ENCODE data around the gene ZBTB18.
"Not testable (repeated sequence)": the region's sequence is repeated elsewhere in the genome, so short reads cannot be mapped to it uniquely, and the experiment has no call there.

The ZBTB18 gene

GRCh38 chr1:244050835-244051444 is at the start of gene ZBTB18:
Gene ZBTB18 (plus strand): TSS chr1:244051283. CDS start chr1:244051432, 149 bp downstream.
- DNase-seq (ENCODE audit: low read depth) = no peak

GRCh38 chr1:244002721-244003120 is 48.4 kb upstream of the ZBTB18 start:
- DNase-seq (ENCODE audit: low read depth) = no peak

- no peak for DNase-seq (ENCODE audit: low read depth)
Observed at GRCh38 chr1:244005455-244005854, 45.6 kb upstream of the ZBTB18 start.

- no peak for DNase-seq (ENCODE audit: low read depth)
Observed at GRCh38 chr1:244006381-244006901, 44.6 kb upstream of the ZBTB18 start.

- DNase-seq (ENCODE audit: low read depth) = no peak
Observed at GRCh38 chr1:244006961-244007360, 44.1 kb upstream of the ZBTB18 start.

GRCh38 chr1:244010191-244010590 is 40.9 kb upstream of the ZBTB18 start:
- DNase-seq (ENCODE audit: low read depth) = no peak

GRCh38 chr1:244010703-244011123 is 40.4 kb upstream of the ZBTB18 start:
- DNase-seq (ENCODE audit: low read depth) = no peak

GRCh38 chr1:244011271-244011670 is 39.8 kb upstream of the ZBTB18 start:
- no peak for DNase-seq (ENCODE audit: low read depth)

- DNase-seq (ENCODE audit: low read depth) = no peak
Observed at GRCh38 chr1:244011786-244012185, 39.3 kb upstream of the ZBTB18 start.

- no peak for DNase-seq (ENCODE audit: low read depth)
Observed at GRCh38 chr1:244012202-244012601, 38.9 kb upstream of the ZBTB18 start.

- no peak for DNase-seq (ENCODE audit: low read depth)
Observed at GRCh38 chr1:244013100-244013499, 38.0 kb upstream of the ZBTB18 start.

- not testable (repeated sequence) for DNase-seq (ENCODE audit: low read depth)
Observed at GRCh38 chr1:244014862-244015261, 36.2 kb upstream of the ZBTB18 start.

GRCh38 chr1:244019982-244020485 is 31.0 kb upstream of the ZBTB18 start:
- DNase-seq (ENCODE audit: low read depth) = no peak

GRCh38 chr1:244021427-244021826 is 29.7 kb upstream of the ZBTB18 start:
- no peak for DNase-seq (ENCODE audit: low read depth)

GRCh38 chr1:244022311-244022710 is 28.8 kb upstream of the ZBTB18 start:
- no peak for DNase-seq (ENCODE audit: low read depth)

GRCh38 chr1:244022864-244023440 is 28.1 kb upstream of the ZBTB18 start:
- DNase-seq (ENCODE audit: low read depth) = no peak

- DNase-seq (ENCODE audit: low read depth) = no peak
Observed at GRCh38 chr1:244027491-244028145, 23.5 kb upstream of the ZBTB18 start.

- DNase-seq (ENCODE audit: low read depth) = no peak
Observed at GRCh38 chr1:244028701-244029100, 22.4 kb upstream of the ZBTB18 start.

GRCh38 chr1:244029124-244029523 is 22.0 kb upstream of the ZBTB18 start:
- no peak for DNase-seq (ENCODE audit: low read depth)

- no peak for DNase-seq (ENCODE audit: low read depth)
Observed at GRCh38 chr1:244030481-244031040, 20.5 kb upstream of the ZBTB18 start.

GRCh38 chr1:244035358-244035757 is 15.7 kb upstream of the ZBTB18 start:
- DNase-seq (ENCODE audit: low read depth) = no peak

GRCh38 chr1:244037252-244037651 is 13.8 kb upstream of the ZBTB18 start:
- DNase-seq (ENCODE audit: low read depth) = no peak
